ENCODE results near the gene TOGARAM1.
A peak's percentile ranks its signal among the peaks of the same experiment; 100 is the strongest.

Gene TOGARAM1

GRCh38 chr14:44952391-44953110 is 9.4 kb upstream of the TOGARAM1 start:
- H3K4me3 Mint-ChIP-seq: no peak overlapping the region
- H3K27me3 Mint-ChIP-seq: no peaks in the 10 kb centered on the region
- peaks cover 15% of the 10 kb centered on the region for H3K36me3 Mint-ChIP-seq
- ATAC-seq (ENCODE audit: low read depth) (no peak), DNase-seq (ENCODE audit: low spot score in 2 of 2) (no peak)
- no peaks in the 10 kb centered on the region for H3K9me3 Mint-ChIP-seq
- peaks cover 12% of the 10 kb centered on the region for H3K4me1 Mint-ChIP-seq
- no peak overlapping the region for H3K27ac Mint-ChIP-seq

- Mint-ChIP-seq H3K36me3 (peaks cover 8% of the 10 kb centered on the region), H3K4me1 (peaks cover 11% of the 10 kb centered on the region), H3K9me3 (no peaks in the 10 kb centered on the region), H3K27ac (no peak overlapping the region), H3K4me3 (no peak overlapping the region), H3K27me3 (no peaks in the 10 kb centered on the region)
- DNase-seq (ENCODE audit: low spot score in 2 of 2) (no peak), ATAC-seq (ENCODE audit: low read depth) (no peak)
Observed at GRCh38 chr14:44954750-44955149, 7.2 kb upstream of the TOGARAM1 start.

GRCh38 chr14:44955528-44955927 is 6.5 kb upstream of the TOGARAM1 start:
- peaks cover 17% of the 10 kb centered on the region for H3K4me1 Mint-ChIP-seq

GRCh38 chr14:44956866-44957265 is 5.1 kb upstream of the TOGARAM1 start:
- Mint-ChIP-seq H3K4me1 (peaks cover 17% of the 10 kb centered on the region), H3K36me3 (peaks cover 7% of the 10 kb centered on the region), H3K27ac (no peak overlapping the region), H3K4me3 (no peak overlapping the region), H3K9me3 (no peaks in the 10 kb centered on the region), H3K27me3 (no peaks in the 10 kb centered on the region)
- DNase-seq (ENCODE audit: low spot score in 2 of 2) (no peak), ATAC-seq (ENCODE audit: low read depth) (no peak)

More at GRCh38 chr14:44955528-44955927, 6.5 kb upstream of the TOGARAM1 start:
- ATAC-seq (ENCODE audit: low read depth) (no peak), DNase-seq (ENCODE audit: low spot score in 2 of 2) (no peak)
- Mint-ChIP-seq H3K27me3 (no peaks in the 10 kb centered on the region), H3K9me3 (no peaks in the 10 kb centered on the region), H3K27ac (no peak overlapping the region), H3K36me3 (peaks cover 7% of the 10 kb centered on the region), H3K4me3 (no peak overlapping the region)

- DNase-seq (ENCODE audit: low spot score in 2 of 2) (no peak), ATAC-seq (ENCODE audit: low read depth) (no peak)
- H3K4me1 Mint-ChIP-seq: peaks cover 33% of the 10 kb centered on the region
- H3K36me3 Mint-ChIP-seq: peaks cover 7% of the 10 kb centered on the region
- no peak overlapping the region for H3K4me3 Mint-ChIP-seq
- H3K27ac Mint-ChIP-seq: no peak overlapping the region
- no peaks in the 10 kb centered on the region for H3K9me3 Mint-ChIP-seq
- no peaks in the 10 kb centered on the region for H3K27me3 Mint-ChIP-seq
Observed at GRCh38 chr14:44959538-44959937, 2.5 kb upstream of the TOGARAM1 start.

GRCh38 chr14:44960146-44960545 is 1.8 kb upstream of the TOGARAM1 start:
- H3K27me3 Mint-ChIP-seq: no peaks in the 10 kb centered on the region
- peak overlapping the region; percentile 69 for H3K4me3 Mint-ChIP-seq
- ATAC-seq (ENCODE audit: low read depth): no peak
- H3K4me1 Mint-ChIP-seq: peaks cover 38% of the 10 kb centered on the region
- no peak for DNase-seq (ENCODE audit: low spot score in 2 of 2)
- peaks cover 7% of the 10 kb centered on the region for H3K36me3 Mint-ChIP-seq
- no peaks in the 10 kb centered on the region for H3K9me3 Mint-ChIP-seq
- peak overlapping the region; percentile 74 for H3K27ac Mint-ChIP-seq

GRCh38 chr14:44960646-44961045 is 1.3 kb upstream of the TOGARAM1 start:
- Mint-ChIP-seq H3K9me3 (no peaks in the 10 kb centered on the region), H3K27me3 (no peaks in the 10 kb centered on the region), H3K4me3 (peak overlapping the region; percentile 69), H3K36me3 (peaks cover 7% of the 10 kb centered on the region), H3K27ac (peak overlapping the region; percentile 74), H3K4me1 (peaks cover 38% of the 10 kb centered on the region)
- ATAC-seq (ENCODE audit: low read depth) (no peak), DNase-seq (ENCODE audit: low spot score in 2 of 2) (no peak)

- no peak overlapping the region for H3K4me3 Mint-ChIP-seq
- peaks cover 38% of the 10 kb centered on the region for H3K4me1 Mint-ChIP-seq
- H3K9me3 Mint-ChIP-seq: no peaks in the 10 kb centered on the region
- H3K27me3 Mint-ChIP-seq: no peaks in the 10 kb centered on the region
- DNase-seq (ENCODE audit: low spot score in 2 of 2) (peak; percentile 24 to 34), ATAC-seq (ENCODE audit: low read depth) (peak; percentile 32)
- H3K36me3 Mint-ChIP-seq: peaks cover 7% of the 10 kb centered on the region
- H3K27ac Mint-ChIP-seq: no peak overlapping the region
Observed at GRCh38 chr14:44961151-44961553, 838 bp upstream of the TOGARAM1 start.

GRCh38 chr14:44962334-44963043 is 499 bp downstream of the TOGARAM1 start:
- Mint-ChIP-seq H3K4me3 (no peak overlapping the region), H3K4me1 (peaks cover 39% of the 10 kb centered on the region), H3K36me3 (peaks cover 9% of the 10 kb centered on the region), H3K27ac (no peak overlapping the region), H3K27me3 (no peaks in the 10 kb centered on the region), H3K9me3 (peaks cover 3% of the 10 kb centered on the region)
- DNase-seq (ENCODE audit: low spot score in 2 of 2) (peak in 1 of 2 donors; percentile 24), ATAC-seq (ENCODE audit: low read depth) (peak; percentile 37)

- Mint-ChIP-seq H3K27me3 (no peaks in the 10 kb centered on the region), H3K27ac (no peak overlapping the region), H3K4me1 (peaks cover 41% of the 10 kb centered on the region), H3K9me3 (peaks cover 3% of the 10 kb centered on the region), H3K36me3 (peaks cover 10% of the 10 kb centered on the region), H3K4me3 (no peak overlapping the region)
- DNase-seq (ENCODE audit: low spot score in 2 of 2) (no peak), ATAC-seq (ENCODE audit: low read depth) (no peak)
Observed at GRCh38 chr14:44963044-44963528, 1.1 kb downstream of the TOGARAM1 start.

GRCh38 chr14:44963775-44964380 is 1.9 kb downstream of the TOGARAM1 start:
- Mint-ChIP-seq H3K36me3 (peaks cover 17% of the 10 kb centered on the region), H3K4me3 (no peak overlapping the region), H3K27me3 (no peaks in the 10 kb centered on the region), H3K9me3 (peaks cover 5% of the 10 kb centered on the region), H3K4me1 (peaks cover 46% of the 10 kb centered on the region), H3K27ac (no peak overlapping the region)
- ATAC-seq (ENCODE audit: low read depth): no peak
- DNase-seq (ENCODE audit: low spot score in 2 of 2): no peak

- H3K4me1 Mint-ChIP-seq: peaks cover 45% of the 10 kb centered on the region
- ATAC-seq (ENCODE audit: low read depth): no peak
- peak overlapping the region; percentile 67 for H3K4me3 Mint-ChIP-seq
- DNase-seq (ENCODE audit: low spot score in 2 of 2): no peak
- no peaks in the 10 kb centered on the region for H3K27me3 Mint-ChIP-seq
- H3K36me3 Mint-ChIP-seq: peaks cover 43% of the 10 kb centered on the region
- peaks cover 20% of the 10 kb centered on the region for H3K9me3 Mint-ChIP-seq
- peak overlapping the region; percentile 18 for H3K27ac Mint-ChIP-seq
Observed at GRCh38 chr14:44966601-44967336, 4.8 kb downstream of the TOGARAM1 start.

- H3K4me1 Mint-ChIP-seq: peaks cover 45% of the 10 kb centered on the region
- no peak for ATAC-seq (ENCODE audit: low read depth)
- peak overlapping the region; percentile 1 for H3K4me3 Mint-ChIP-seq
- no peak for DNase-seq (ENCODE audit: low spot score in 2 of 2)
- H3K27me3 Mint-ChIP-seq: no peaks in the 10 kb centered on the region
- peaks cover 25% of the 10 kb centered on the region for H3K9me3 Mint-ChIP-seq
- no peak overlapping the region for H3K27ac Mint-ChIP-seq
- peaks cover 51% of the 10 kb centered on the region for H3K36me3 Mint-ChIP-seq
Observed at GRCh38 chr14:44968714-44969113, 6.7 kb downstream of the TOGARAM1 start.

GRCh38 chr14:44970907-44971306 is 8.9 kb downstream of the TOGARAM1 start:
- H3K27me3 Mint-ChIP-seq: no peaks in the 10 kb centered on the region
- H3K4me3 Mint-ChIP-seq: no peak overlapping the region
- DNase-seq (ENCODE audit: low spot score in 2 of 2): no peak
- H3K4me1 Mint-ChIP-seq: peaks cover 34% of the 10 kb centered on the region
- H3K36me3 Mint-ChIP-seq: peaks cover 48% of the 10 kb centered on the region
- H3K27ac Mint-ChIP-seq: no peak overlapping the region
- ATAC-seq (ENCODE audit: low read depth): no peak
- peaks cover 27% of the 10 kb centered on the region for H3K9me3 Mint-ChIP-seq
